ENCODE measurements around the gene AKNA.

AKNA gene

GRCh38 chr9:114395334-114395617 lies 7.5 kb upstream of the AKNA start:
- no peak for TF ChIP-seq CTCF (IDR thresholded peaks at IDR 0.05)

GRCh38 chr9:114394523-114395333 lies 6.9 kb upstream of the AKNA start:
- no peak for TF ChIP-seq CTCF (IDR thresholded peaks at IDR 0.05)

- TF ChIP-seq CTCF (IDR thresholded peaks at IDR 0.05), result no peak
Measured at GRCh38 chr9:114392749-114393112, 4.9 kb upstream of the AKNA start.

- TF ChIP-seq CTCF (IDR thresholded peaks at IDR 0.05), result no peak
Measured at GRCh38 chr9:114390952-114391351, 3.2 kb upstream of the AKNA start.

GRCh38 chr9:114389612-114390368 lies 2.0 kb upstream of the AKNA start:
- no peak for TF ChIP-seq CTCF (IDR thresholded peaks at IDR 0.05)

- TF ChIP-seq CTCF (IDR thresholded peaks at IDR 0.05), result no peak
Measured at GRCh38 chr9:114388764-114389375, 1.1 kb upstream of the AKNA start.

- TF ChIP-seq CTCF (IDR thresholded peaks at IDR 0.05), result no peak
Measured at GRCh38 chr9:114388357-114388682, 538 bp upstream of the AKNA start.

Data from LNCAP (cell line).